Liver (tissue), 9 donors: Measurements from ENCODE around the gene NUPR1. TPM values are rescaled to one million over a fixed set of nuclear protein-coding genes. Genes with fewer than 3 reads are reported as not detected.

ENCODE experiments used
- DNase-seq: peaks from one replicate; pipeline ENCODE4 v3.0.0-alpha.2; 2017; ENCODE audit warnings: low spot score
- H3K27ac ChIP-seq, 2 donors: one replicate each; pipeline ENCODE4 v1.7.0; 2013; ENCODE audit warnings: inconsistent platforms in 2 of 2, low read length in 2 of 2, control low read depth in 1 of 2, low read depth in 1 of 2, mild to moderate bottlenecking in 1 of 2
- H3K27me3 ChIP-seq, 4 donors: one replicate each; pipeline versions ENCODE4 v1.6.1 to v1.7.0; 2013; ENCODE audit warnings: low read length in 3 of 4, inconsistent platforms in 1 of 4, mild to moderate bottlenecking in 1 of 4, moderate library complexity in 1 of 4; ENCODE audit not compliant: control insufficient read depth in 4 of 4, insufficient read depth in 4 of 4
- H3K36me3 ChIP-seq, 4 donors: one replicate each; pipeline versions ENCODE4 v1.6.1 to v1.7.0; 2013; ENCODE audit warnings: low read length in 3 of 4, mild to moderate bottlenecking in 3 of 4, low read depth in 1 of 4, moderate library complexity in 1 of 4; ENCODE audit not compliant: control insufficient read depth in 4 of 4, insufficient read depth in 3 of 4
- H3K4me1 ChIP-seq, 4 donors: one replicate each; pipeline versions ENCODE4 v1.6.1 to v1.7.0; 2013; ENCODE audit warnings: low read length in 3 of 4, mild to moderate bottlenecking in 3 of 4, moderate library complexity in 1 of 4; ENCODE audit not compliant: control insufficient read depth in 4 of 4, insufficient read depth in 4 of 4
- H3K4me3 ChIP-seq, 3 donors: one replicate each; pipeline versions ENCODE4 v1.6.1 to v1.7.0; 2013; ENCODE audit warnings: low read length in 3 of 3, control low read depth in 1 of 3, low read depth in 1 of 3, mild to moderate bottlenecking in 1 of 3
- H3K9ac ChIP-seq, 2 donors: one replicate each; pipeline ENCODE4 v1.7.0; 2013; ENCODE audit warnings: low read length in 2 of 2, mild to moderate bottlenecking in 2 of 2, moderate library complexity in 2 of 2, control low read depth in 1 of 2, low read depth in 1 of 2
- H3K9me3 ChIP-seq, 4 donors: one replicate each; pipeline versions ENCODE4 v1.6.1 to v1.7.0; 2013; ENCODE audit warnings: low read length in 3 of 4; ENCODE audit not compliant: control insufficient read depth in 4 of 4
- ATF3 ChIP-seq: IDR thresholded peaks from 2 replicates; pipeline ENCODE4 v1.6.1; 2016; ENCODE audit warnings: antibody characterized with exemption
- CTCF ChIP-seq: fragments of 150-350 bp; IDR thresholded peaks from 2 replicates; pipeline ENCODE4 v1.5.1; 2017; ENCODE audit warnings: improper control_type of control experiment, low read depth, low read length; ENCODE audit not compliant: missing input control
- EGR1 ChIP-seq, 2 donors: IDR thresholded peaks; 2 replicates each; pipeline ENCODE4 v1.6.1; 2016 to 2018; ENCODE audit warnings: antibody characterized with exemption in 2 of 2, low read depth in 2 of 2
- FOXA1 ChIP-seq: IDR thresholded peaks from 2 replicates; pipeline ENCODE4 v1.6.1; 2016; ENCODE audit warnings: antibody characterized with exemption
- FOXA2 ChIP-seq: IDR thresholded peaks from 2 replicates; pipeline ENCODE4 v1.6.1; 2016; ENCODE audit warnings: antibody characterized with exemption
- GABPA ChIP-seq, 2 donors: IDR thresholded peaks in 1 of 2; conservative IDR thresholded peaks in 1 of 2; 2 replicates each; pipeline ENCODE4 v1.6.1; 2016; ENCODE audit warnings: antibody characterized with exemption in 2 of 2, mild to moderate bottlenecking in 1 of 2, moderate library complexity in 1 of 2
- HNF4A ChIP-seq, 2 donors: conservative IDR thresholded peaks; 2 replicates each; pipeline ENCODE4 v1.6.1; 2016; ENCODE audit warnings: antibody characterized with exemption in 2 of 2, mild to moderate bottlenecking in 2 of 2
- HNF4G ChIP-seq: IDR thresholded peaks from 2 replicates; pipeline ENCODE4 v1.6.1; 2016; ENCODE audit warnings: antibody characterized with exemption
- JUND ChIP-seq, 2 donors: IDR thresholded peaks; 2 replicates each; pipeline ENCODE4 v1.6.1; 2016; ENCODE audit warnings: antibody characterized with exemption in 2 of 2
- NR2F2 ChIP-seq: IDR thresholded peaks from 2 replicates; pipeline ENCODE4 v1.6.1; 2016; ENCODE audit warnings: antibody characterized with exemption
- REST ChIP-seq: IDR thresholded peaks from 2 replicates; pipeline ENCODE4 v1.6.1; 2016; ENCODE audit warnings: antibody characterized with exemption, mild to moderate bottlenecking
- RXRA ChIP-seq, 2 donors: IDR thresholded peaks; 2 replicates each; pipeline ENCODE4 v1.6.1; 2017 to 2018; ENCODE audit warnings: antibody characterized with exemption in 2 of 2, mild to moderate bottlenecking in 1 of 2
- SP1 ChIP-seq: IDR thresholded peaks from 2 replicates; pipeline ENCODE4 v1.6.1; 2018; ENCODE audit warnings: antibody characterized with exemption, mild to moderate bottlenecking
- TAF1 ChIP-seq: conservative IDR thresholded peaks from 2 replicates; pipeline ENCODE4 v1.6.1; 2016; ENCODE audit warnings: antibody characterized with exemption, mild to moderate bottlenecking
- YY1 ChIP-seq: IDR thresholded peaks from 2 replicates; pipeline ENCODE4 v1.6.1; 2016; ENCODE audit warnings: antibody characterized with exemption, mild to moderate bottlenecking
- ZBTB33 ChIP-seq: IDR thresholded peaks from 2 replicates; pipeline ENCODE4 v1.6.1; 2016; ENCODE audit warnings: antibody characterized with exemption
- WGBS: extraction: QIAGEN DNeasy Blood & Tissue Kit; methylation state at CpG from one replicate; pipeline ENCODE4 v1.1.7; 2013; 5-methylcytosine and 5-hydroxymethylcytosine counted together
- polyA plus RNA-seq, 2 donors: library from polyadenylated mRNA; stranded (reverse) in 1 of 2; unstranded in 1 of 2; fragments of 200-250 nt in 1 of 2; fragments of >200 nt in 1 of 2; fragmentation: Nextera tagmentation in 1 of 2; extraction: Ambion mirVana in 1 of 2; gene quantifications; one replicate each; pipeline versions ENCODE4 v1.2.1 to v1.2.3, GENCODE V29; 2013 to 2015
- total RNA-seq, 2 donors: library from RNA; depleted of rRNA; stranded (reverse); fragments of >200 nt; gene quantifications; one replicate each; pipeline ENCODE4 v1.2.3, GENCODE V29; 2014
- TF ChIP-seq, protein P1 (sequence below): IDR thresholded peaks from 2 replicates; pipeline ENCODE4 v1.6.1; 2016; ENCODE audit warnings: antibody characterized with exemption
- donor health status: healthy.
- donor health status: healthy.
- donor health status: healthy.
- donor health status: healthy.
- donor health status: healthy.

Gene NUPR1
- total and polyA plus RNA-seq, 4 donors: 10.9 to 305 (median 62.6) TPM

GRCh38 chr16:28494121-28494851 lies 44.5 kb downstream of the NUPR1 start, which contains the start of gene APOBR:
TSS of gene APOBR (plus strand) at chr16:28494643. CDS start at chr16:28494682, 39 bp downstream.
- Histone ChIP-seq H3K27ac (peak within 1 kb of the TSS; percentile 65 to 77), H3K27me3 (no peaks in the 10 kb centered on the region), H3K36me3 (peaks cover 0 to 4% (median 2%) of the 10 kb centered on the region in 4 donors), H3K9me3 (no peaks in the 10 kb centered on the region), H3K9ac (peak within 1 kb of the TSS; percentile 6 to 38), H3K4me3 (peak within 1 kb of the TSS in 1 of 3 donors; percentile 15), H3K4me1 (peaks cover 0 to 17% (median 7%) of the 10 kb centered on the region in 4 donors)
- TF ChIP-seq REST: no peak
- TF ChIP-seq CTCF: no peak
- peak; percentile 14 for TF ChIP-seq SP1
- TF ChIP-seq YY1: peak; percentile 32
- no peak for TF ChIP-seq TAF1
- WGBS: 65% methylated on average over 12 of the region's 12 CpGs
- DNase-seq: no peak

DNA sequence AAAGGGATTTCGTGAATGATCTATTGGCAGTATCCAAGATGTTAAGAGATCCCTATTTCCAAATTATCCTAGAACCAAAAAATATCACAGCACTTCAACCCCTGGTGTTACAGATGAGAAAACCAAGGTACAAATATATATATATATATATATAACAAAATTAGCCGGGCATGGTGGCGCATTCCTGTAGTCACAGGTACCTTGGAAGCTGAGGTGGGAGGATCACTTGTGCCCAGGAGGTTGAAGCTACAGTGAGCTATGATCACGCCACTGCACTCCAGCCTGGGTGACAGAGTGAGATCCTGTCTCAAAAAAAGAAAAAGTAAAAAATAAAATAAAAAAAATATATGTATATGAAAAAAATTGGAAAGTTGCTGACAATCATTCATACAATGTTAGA lies 46.3 kb downstream of the NUPR1 start:
- peak overlapping the region in 1 of 2 donors; percentile 98 for H3K27ac ChIP-seq
- no peaks in the 10 kb centered on the region for H3K9me3 ChIP-seq
- H3K36me3 ChIP-seq: peaks cover 3 to 8% (median 7%) of the 10 kb centered on the region in 4 donors
- 51% methylated on average over 4 of the region's 4 CpGs for WGBS
- H3K27me3 ChIP-seq: no peaks in the 10 kb centered on the region
- peak overlapping the region in 1 of 2 donors; percentile 93 for H3K9ac ChIP-seq
- H3K4me3 ChIP-seq: peak overlapping the region in 2 of 3 donors; percentile 95 to 96
- no peak for DNase-seq
- H3K4me1 ChIP-seq: peaks cover 0 to 17% (median 7%) of the 10 kb centered on the region in 4 donors
- TF ChIP-seq RXRA (IDR thresholded peaks at IDR 0.05) (no peak), REST (no peak), TAF1 (no peak), HNF4G (no peak), CTCF (no peak), FOXA2 (no peak), EGR1 (IDR thresholded peaks at IDR 0.05; ENCODE audit: low read depth in 2 of 2) (no peak), ATF3 (no peak), HNF4A (conservative IDR thresholded peaks at IDR 0.05) (no peak), GABPA (IDR thresholded peaks at IDR 0.05 in 1 of 2, conservative IDR thresholded peaks at IDR 0.05 in 1 of 2) (no peak), JUND (IDR thresholded peaks at IDR 0.05) (no peak), NR2F2 (no peak), YY1 (no peak), ZBTB33 (no peak), FOXA1 (no peak)
- TF ChIP-seq, protein P1, sequence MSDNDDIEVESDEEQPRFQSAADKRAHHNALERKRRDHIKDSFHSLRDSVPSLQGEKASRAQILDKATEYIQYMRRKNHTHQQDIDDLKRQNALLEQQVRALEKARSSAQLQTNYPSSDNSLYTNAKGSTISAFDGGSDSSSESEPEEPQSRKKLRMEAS: no peak
